G401.6 (cell line): ENCODE measurements around the gene PEF1.
A peak's percentile ranks its signal among the peaks of the same experiment; 100 is the strongest.

Experiments used
- FAIRE-seq: peaks from 2 replicates; lab custom pipeline; 2012; peaks lifted over from hg19 to GRCh38; lab: Jason Lieb, UNC

Gene PEF1, protein sequence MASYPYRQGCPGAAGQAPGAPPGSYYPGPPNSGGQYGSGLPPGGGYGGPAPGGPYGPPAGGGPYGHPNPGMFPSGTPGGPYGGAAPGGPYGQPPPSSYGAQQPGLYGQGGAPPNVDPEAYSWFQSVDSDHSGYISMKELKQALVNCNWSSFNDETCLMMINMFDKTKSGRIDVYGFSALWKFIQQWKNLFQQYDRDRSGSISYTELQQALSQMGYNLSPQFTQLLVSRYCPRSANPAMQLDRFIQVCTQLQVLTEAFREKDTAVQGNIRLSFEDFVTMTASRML

DNA sequence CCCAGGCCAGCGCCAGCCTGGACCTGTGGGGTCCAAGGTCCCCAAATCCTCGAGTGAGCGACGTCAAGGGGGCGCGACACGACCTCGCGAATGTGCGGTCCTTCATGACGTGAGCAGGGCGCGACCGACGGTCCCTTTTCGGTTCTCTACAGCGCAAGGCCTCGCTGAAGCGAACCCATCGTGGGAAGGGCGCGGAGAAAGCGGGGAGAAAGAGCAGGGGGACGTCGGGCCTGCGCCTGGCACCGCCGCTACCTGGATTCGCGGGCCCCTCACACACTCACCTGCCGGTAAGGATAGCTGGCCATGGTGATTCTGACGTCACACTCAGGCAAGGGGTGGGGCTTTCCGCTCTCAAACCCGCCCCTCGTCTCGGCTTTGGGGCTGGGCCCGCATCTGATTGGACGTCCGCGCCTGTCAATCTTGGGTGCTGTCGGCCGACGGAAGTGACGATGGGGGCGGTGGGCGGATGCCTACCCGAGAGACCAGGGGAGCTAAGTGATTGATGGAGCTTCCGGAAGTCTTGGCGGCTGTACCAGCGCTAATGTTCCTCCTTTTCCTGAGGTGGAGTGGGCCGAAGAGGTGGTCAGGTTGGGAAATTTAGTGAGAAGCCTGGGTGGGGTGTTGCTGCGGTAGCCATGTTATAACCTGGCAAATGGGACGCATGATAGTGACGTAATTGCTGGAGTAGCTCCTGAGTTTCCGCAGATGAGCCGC is at the start of gene PEF1:
TSS of gene PEF1 (minus strand) at position 317 of the 714 bp plus-strand sequence. CDS start at position 305, 12 bp downstream.
- peak; percentile 99 for FAIRE-seq

DNA sequence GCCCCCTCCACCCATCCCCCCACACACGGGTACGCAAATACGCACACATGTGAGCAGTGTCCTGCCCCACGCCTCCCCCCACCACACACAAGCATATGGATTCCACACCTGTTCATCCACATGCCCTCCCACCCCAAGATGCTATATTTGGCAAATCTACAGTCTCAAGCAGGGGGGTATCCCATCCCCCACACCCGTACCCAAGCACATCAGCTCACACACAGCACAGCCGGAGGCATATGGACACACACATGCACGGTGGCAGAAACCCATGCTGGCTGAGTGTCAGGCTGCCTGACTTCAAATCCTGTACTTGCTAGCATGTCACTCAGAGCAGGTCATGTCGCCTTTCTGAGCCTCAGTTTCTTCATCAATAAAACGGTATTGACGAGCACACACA is 48.6 kb upstream of the PEF1 start:
- FAIRE-seq, result no peak

DNA sequence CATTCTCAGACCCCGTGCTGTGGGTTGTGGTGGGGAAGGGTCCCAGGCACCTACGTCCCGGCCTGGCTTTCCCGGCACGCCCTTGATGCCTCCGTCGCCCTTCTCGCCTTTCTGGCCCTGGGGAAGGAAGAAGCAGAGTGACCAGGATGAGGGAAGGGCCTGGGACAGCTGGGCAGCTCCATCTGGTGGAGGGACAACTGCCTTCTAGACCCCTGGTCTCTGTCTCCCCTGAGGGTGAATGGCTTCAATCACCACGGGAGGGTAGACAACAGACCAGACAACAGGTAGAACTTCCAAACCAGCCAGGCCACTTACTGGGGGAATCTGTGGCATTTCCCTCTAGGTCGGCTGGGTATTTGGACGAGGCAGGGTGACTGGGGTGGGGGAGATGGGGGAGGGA is 47.3 kb upstream of the PEF1 start:
- FAIRE-seq, result no peak

DNA sequence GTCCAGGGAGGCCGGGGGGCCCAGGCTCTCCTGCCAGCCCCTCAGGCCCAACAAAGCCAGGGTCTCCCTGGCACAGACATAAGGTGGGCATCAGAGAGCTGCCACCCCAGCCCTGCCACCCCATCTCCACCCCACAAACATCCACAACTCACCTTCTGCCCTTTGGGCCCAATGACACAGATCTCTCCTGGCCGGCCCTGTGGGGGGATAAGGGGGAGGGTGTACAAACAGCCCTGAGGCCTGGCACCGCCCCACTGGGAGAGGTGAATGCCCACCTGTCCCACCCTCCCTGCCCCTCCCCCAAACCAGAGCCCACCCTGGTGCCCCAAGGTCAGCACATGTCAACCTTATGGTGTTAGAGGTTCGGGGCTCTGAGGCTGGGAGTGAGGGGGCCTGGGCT is 46.8 kb upstream of the PEF1 start:
- FAIRE-seq, result no peak

DNA sequence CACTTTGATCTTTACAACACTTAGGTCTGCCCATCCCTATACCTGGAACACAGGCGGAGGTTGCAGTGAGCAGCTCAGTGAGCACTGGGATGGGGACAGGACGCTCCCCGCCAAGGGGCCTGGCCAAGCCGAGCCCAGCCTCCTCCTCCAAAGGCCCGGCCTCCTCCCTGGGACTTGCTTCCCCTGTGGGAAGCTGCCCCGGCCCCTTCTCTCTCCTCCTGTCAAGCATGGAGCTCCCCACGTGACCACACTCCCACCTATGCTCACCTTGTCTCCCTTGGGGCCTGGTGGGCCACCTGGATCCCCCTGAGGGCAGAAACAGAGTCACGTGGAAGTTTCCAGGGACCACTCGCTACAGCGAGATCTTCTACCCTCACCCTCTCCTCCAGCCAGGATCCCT is 46.2 kb upstream of the PEF1 start:
- no peak for FAIRE-seq

DNA sequence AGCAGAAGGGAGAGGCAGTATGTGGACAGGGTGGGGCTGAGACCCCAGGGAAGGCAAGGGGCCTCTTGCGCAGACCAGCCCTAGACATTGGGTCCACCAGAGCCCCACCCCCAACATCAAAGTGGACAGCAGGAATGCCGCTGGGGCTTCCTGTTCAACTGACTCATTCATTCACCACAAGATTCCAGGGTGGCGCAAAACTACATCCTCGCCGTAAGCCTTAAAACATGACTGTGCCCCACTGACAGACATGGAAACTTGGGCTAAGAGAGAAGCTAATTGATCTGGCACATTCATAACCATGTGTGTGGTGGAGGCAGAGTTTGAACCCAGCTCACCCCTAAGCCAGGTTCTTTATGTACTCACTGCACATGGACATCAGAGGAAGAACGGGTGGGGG is 45.2 kb upstream of the PEF1 start:
- FAIRE-seq, result no peak

DNA sequence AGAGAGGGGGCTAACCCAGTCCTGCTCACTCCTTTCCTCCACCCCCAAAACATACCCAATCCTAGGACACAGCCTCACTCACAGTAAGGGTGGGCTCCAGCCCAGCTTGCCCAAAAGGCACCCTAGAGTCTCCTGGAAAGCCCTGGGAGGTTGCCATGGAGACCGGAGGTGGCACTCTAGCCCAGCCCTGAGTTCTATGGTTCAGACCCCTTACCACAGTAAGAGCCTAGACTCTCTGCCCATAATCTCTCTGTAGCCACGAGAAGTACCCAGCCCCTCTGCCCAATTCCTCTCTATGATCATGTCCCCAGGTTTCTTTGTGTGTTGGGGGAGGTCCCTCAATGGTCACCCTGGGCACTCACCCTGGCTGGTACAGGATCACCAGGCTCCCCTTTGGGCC is 44.7 kb upstream of the PEF1 start:
- no peak for FAIRE-seq

DNA sequence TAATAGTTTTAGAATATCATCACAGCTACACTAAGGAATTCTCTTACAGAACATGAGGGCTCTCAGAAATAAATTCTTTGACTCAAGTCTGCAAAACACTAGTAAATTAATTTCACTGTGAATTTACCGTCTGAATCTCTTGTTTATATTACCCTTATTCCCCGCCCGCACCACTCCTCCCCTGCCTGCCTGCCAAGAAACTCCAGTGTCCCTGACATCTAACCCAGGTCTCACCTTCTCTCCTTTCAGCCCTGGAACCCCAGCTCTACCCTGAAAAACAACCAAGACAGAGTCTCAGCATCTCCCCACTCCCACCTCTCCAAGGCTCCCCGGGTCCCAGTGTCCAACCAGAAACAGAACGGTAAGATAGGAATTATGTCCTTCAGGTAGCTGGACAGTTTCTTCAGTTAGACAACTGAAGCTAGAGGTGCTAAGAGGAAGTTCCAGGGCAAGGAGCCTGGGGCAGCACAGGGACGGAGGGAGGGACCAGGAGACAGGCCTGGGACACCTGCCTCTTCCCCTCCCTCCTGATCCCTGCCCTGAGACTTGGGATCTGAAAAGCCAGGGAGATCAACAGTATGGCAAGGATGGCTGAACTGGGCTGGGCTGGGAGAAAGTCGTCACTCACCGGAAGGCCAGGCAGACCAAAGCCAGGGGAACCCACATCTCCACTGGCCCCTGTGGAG is 43.7 kb upstream of the PEF1 start:
- FAIRE-seq, result no peak

DNA sequence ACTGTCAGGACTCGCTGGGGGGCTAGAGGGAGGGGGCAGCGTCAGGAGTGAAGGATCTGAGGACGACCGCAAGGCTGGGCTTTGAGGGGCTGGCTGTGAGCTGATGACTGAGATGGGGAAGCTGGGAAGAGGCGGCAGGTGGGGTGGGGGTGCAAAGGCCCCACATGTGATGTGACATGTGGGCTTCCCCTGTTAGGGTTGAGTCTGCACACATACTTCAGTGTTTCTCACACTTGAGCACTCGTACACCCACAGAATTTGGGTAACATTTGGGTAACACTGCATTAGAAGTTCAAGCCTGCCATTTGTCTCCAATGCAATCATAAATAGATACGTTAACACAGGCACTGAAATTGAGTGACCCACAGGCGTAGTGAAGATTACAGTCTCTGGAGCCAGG is 42.9 kb upstream of the PEF1 start:
- no peak for FAIRE-seq

DNA sequence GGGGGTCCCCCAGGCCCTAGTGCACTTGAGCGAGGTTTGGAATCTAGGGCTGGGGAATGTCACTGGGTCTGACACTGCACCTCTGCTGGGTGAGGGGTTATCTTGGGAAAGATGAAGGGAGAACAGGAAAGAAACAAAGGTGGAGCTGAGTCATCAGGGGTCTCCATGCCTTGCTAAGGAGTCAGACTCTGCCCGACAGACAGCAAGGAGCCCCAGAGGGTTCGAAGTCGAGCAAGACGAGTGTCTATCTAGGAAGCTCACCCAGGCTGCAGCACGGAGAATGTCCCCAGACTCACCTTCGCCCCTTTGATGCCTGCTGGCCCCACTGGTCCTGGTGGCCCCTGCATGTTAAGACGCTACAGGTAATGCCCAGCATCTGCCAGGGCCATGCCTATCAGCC is 41.1 kb upstream of the PEF1 start:
- FAIRE-seq, result no peak

DNA sequence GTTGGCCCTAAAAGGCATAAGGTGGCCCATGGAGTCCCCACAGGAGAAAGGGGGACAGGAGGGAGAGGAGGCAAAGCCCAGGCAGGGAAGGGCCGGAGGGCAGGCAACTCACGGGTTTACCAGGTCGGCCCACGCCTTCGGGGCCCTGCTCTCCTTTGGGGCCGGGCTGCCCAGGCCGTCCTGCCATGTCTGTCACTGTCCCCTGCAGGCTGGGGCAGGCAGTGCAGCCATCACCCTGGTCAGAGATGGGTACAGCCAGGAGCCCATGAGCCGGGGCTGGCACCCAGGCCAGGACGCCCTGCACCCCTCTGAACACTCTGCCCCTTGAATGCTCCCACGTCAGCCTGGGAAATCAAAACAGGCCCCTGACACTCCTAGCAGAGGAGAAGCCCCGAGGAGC is 39.3 kb upstream of the PEF1 start:
- no peak for FAIRE-seq

DNA sequence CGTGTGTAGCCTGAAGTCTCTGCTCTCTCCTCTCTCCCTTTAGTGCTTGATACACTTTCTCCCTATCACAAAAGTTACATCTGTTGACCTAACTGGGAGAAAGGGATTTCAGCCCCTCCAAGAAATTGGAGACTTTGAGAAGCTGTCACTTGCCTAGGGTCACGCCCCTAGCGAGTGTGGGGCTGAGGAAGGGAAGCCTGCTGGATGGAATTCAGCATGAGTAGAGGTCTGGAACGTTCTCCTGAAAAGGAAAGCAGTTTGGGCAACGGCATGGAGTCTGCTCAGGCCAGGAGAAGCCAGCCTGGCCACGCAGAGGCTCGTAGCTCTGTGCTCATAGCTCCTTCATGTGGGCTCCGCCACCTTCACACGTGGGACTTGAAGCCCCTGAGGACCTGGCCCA is 36.7 kb upstream of the PEF1 start:
- FAIRE-seq, result no peak

DNA sequence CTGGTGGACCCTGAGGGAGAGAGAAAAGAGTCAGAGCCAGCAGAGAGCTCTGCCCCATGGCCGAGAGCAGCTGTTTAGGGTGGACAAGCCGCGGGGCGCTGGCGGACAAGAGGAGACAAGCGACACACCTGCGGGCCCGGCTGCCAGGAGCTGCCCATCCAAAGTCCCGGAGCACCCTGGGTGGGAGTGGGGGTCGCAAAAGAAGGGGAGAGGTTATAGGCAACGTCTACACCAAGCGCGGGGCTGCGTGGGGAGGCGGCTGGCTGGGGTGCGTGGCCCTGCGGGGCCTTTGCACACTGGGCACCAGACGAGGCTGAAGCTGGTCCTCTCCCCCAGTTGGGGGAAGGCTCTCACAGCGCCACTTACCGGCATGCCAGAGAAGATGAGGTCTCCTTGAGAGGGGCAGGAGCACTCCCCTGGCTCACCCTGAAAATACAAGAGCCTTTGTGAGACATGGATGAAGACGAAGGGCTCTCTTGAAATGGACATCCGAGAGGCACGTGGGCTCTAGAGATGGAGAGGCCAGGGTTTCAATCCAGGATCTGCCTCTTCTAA is 35.1 kb upstream of the PEF1 start:
- FAIRE-seq, result no peak

DNA sequence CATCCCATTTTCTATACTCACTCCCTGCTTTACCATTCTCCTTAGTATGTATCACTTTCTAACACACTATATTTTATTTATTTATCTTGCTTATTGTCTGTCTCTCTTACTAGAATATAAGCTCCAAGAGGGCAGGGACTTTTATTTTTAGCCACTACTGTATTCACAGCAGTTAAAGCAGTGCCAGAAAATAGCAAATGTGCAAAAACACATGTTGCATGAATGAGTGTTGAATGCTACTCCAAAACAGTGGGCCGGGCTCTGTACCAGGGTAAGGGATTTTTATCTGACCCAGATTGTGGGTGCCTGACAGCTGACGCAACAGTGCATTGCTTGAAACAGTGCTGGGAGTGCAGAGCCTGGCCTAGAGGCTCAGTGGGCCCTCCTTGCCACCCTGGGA is 34.4 kb upstream of the PEF1 start:
- FAIRE-seq, result no peak

DNA sequence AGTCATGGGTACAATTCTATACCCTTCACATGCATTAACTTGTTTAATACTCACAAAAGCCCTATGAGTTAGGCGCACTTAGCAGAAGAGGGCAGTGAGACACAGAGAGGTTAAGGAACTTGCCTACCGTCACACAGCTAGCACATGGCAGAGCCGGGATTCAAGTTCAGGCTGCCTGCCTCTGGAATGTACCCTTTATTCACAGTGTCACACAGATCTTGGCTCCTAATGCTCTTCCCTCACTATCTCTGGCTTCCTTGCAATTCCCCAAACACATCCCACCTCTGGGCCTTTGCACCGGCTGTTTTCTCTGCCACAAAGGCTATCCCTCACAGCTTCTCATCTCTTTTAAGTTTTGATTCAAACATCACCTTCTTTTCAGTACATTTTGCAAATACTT is 34.0 kb upstream of the PEF1 start:
- no peak for FAIRE-seq

DNA sequence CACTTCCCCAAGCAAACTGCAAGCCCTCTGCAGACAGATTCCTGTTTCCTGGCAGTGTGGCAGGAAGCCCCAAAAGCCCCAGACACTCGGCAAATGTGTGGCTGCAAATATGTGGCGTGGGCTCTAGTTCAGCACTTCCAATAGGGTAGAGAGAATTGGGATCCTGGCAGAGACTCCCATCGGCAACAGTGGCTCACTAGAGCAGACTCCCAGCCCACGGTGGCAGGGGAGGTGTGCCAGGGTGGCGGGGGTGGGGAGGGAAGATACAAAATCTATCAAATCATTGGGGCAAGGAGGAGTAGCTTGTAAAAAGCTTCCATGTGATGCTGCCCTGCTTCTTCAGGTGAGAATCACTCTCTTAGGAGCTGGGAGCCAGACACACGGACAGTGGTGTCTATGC is 33.3 kb upstream of the PEF1 start:
- no peak for FAIRE-seq

DNA sequence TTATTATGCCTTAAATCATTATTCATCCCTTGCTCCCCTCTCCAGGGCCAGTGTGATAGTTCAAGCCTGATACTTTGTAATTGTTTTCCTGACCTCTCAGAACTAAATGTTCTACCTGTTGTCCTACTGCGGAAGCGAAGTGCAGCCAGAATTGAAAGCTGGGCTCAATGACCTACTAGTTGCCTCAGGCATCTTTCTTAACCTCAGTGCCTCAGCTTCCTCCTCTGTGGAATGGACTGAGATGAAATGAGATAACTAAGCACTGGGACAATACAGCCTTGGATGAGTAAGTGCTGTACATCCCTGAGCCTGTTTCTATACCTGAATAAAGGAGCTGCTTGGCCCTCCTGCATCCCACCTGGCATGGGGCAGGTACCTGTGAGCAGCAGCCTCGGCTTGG is 32.7 kb upstream of the PEF1 start:
- FAIRE-seq, result no peak

DNA sequence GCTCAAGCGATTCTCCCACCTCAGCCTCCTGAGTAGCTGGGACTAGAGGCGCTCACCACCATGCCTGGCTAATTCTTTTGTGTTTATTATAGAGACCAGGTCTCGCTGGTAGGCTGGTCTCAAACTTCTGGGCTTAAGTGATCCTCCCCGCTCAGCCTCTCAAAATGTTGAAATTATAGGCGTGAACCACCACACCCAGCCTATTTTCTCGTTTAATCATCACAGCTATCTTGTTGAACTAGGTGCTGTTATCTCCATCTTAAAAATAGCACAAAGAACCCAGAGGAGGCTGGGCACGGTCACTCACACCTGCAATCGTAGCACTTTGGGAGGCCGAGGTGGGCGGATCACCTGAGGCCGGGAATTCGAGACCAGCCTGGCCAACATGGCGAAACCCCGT is 31.1 kb upstream of the PEF1 start:
- no peak for FAIRE-seq

DNA sequence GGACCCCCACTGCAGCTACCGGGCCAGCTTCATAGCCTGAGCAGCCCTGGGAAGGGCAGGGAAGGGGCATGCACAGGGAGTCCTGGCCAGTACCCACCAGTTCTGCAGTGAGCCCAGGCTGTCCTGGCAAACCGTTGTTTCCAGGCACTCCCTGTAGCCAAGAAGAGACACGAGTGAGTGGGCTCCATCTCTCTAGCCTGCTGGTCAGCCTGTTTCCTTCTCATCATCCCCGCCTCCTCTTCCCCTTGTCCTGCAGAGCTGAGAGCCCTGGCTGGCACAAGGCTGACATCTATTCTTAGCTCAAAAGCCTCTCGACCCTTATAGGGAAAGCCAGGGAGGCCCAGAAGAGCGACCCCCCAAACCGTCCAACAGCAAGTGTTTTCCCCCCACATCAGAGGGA is 30.5 kb upstream of the PEF1 start:
- no peak for FAIRE-seq

DNA sequence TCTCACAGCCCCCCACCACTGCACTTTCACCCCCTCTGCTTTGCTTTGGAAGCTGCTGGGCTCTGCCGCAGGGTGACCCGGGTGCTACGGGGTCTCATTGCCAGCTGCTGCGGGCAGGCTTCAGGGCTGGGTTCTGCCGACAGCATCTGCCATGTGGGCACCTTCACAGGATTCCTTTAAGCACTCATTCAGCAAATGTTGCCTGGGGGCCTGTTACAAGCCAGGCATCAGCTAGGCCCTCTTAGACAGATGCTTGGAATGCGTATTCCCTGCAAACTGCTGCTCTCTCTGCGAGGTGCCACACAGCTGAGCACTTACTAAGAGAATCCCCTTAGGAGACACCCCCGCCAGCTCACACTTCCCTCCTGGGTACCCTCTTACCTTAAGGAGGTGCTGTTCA is 29.9 kb upstream of the PEF1 start:
- no peak for FAIRE-seq

DNA sequence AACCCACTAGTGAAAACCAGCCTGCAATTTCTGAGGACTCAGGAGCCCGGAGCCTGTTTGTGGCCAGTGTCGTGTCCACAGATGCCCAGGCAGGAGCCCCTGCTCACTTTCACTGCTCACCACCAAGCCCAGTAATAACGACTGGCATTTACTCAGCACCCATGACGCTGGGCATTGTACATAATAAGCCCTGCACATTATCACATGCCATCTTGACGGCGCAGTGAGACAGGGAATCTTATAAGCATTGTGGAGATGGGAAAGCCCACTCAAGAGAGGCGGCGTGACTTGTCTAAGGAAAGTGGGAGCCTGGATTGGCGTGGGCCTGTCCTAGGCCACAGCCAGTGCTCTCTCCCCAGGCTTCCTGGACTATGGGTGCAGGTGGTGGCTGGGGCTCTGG is 28.8 kb upstream of the PEF1 start:
- FAIRE-seq, result no peak

DNA sequence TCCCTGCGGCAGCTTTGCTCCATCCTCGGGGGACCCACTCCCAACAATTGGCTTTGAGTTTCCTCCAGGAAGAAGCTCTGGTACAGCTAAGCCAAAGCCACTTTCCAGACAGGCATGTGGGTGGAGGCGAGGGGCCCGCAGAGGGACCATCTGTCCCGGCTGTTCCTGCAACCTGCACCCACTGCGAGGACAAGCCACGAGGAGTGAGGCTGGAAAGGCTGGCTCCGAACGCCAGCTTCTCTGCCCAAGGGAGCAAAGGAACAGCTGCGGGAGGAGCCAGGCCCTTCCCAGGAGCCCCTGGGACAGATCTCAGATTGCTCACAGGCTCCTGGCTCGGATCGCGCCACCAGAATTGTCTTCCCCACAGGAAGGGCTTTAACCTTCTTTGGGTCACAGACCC is 28.3 kb upstream of the PEF1 start:
- FAIRE-seq, result no peak

DNA sequence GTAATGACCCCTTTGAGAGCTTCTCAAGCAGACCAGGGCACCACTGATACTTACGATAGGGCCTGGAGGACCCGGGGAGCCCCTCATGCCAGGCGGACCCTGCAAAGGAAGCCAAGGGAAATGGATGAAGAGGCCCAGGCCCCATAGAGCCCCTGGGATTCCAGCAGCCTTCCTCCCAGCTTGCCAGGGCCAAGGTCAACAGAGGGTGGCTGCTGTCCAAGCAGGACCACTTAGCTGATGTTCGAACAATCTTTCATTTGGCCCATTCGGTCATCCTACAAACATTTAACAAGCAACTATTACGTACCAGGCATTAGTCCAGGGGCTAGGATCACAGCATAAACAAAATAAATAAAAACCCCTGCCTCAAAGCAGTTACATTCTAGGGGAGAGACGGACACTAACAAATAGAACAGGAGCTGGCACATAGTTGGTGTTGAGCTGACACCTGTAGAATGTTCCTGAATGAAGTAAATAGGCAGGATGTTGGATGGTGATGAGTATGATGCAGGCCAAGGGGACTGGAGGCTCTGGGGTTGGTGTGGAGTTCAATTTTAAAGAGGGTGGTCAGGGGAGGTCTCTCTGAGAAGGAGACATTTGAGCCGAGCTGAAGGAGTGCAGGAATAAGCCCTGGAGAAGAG is 27.0 kb upstream of the PEF1 start:
- FAIRE-seq, result no peak
